Smooth muscle cell (in vitro differentiated cells): ENCODE measurements around the gene SETSIP. TPM values are rescaled to one million over a fixed set of nuclear protein-coding genes. Genes with fewer than 3 reads are reported as not detected.

Source experiments
- DNase-seq: peaks from one replicate; lab custom pipeline; 2025; ENCODE audit not compliant: unreplicated experiment; lab: John Stamatoyannopoulos, UW
- H2AFZ ChIP-seq: fragments of 200-600 bp; sonication (generic); 2 replicates; pipeline ENCODE4 v1.6.0; 2016; ENCODE audit warnings: antibody characterized with exemption, low read depth, mild to moderate bottlenecking
- H3F3A ChIP-seq: fragments of 200-600 bp; sonication (generic); 2 replicates; pipeline ENCODE4 v1.6.0; 2017; ENCODE audit warnings: antibody characterized with exemption, low read depth
- H3K27ac ChIP-seq: fragments of 200-600 bp; sonication (generic); 2 replicates; pipeline ENCODE4 v1.5.1; 2016; ENCODE audit warnings: low read depth, mild to moderate bottlenecking
- H3K27me3 ChIP-seq: fragments of 200-600 bp; sonication (generic); 2 replicates; pipeline ENCODE4 v1.6.1; 2016; ENCODE audit warnings: low read depth, mild to moderate bottlenecking
- H3K36me3 ChIP-seq: fragments of 200-600 bp; sonication (generic); 2 replicates; pipeline ENCODE4 v1.5.1; 2016; ENCODE audit warnings: low read depth
- H3K4me1 ChIP-seq: fragments of 200-600 bp; sonication (generic); 2 replicates; pipeline ENCODE4 v1.5.1; 2016; ENCODE audit warnings: low read depth
- H3K4me2 ChIP-seq: fragments of 200-600 bp; sonication (generic); 2 replicates; pipeline ENCODE4 v1.6.0; 2016; ENCODE audit warnings: mild to moderate bottlenecking
- H3K4me3 ChIP-seq: fragments of 200-600 bp; sonication (generic); 2 replicates; pipeline ENCODE4 v1.5.1; 2016; ENCODE audit warnings: mild to moderate bottlenecking
- H3K79me2 ChIP-seq: fragments of 200-600 bp; sonication (generic); 2 replicates; pipeline ENCODE4 v1.6.0; 2016; ENCODE audit warnings: low read depth, mild to moderate bottlenecking
- H3K9ac ChIP-seq: fragments of 200-600 bp; sonication (generic); 2 replicates; pipeline ENCODE4 v1.6.0; 2016; ENCODE audit warnings: low read depth
- H3K9me3 ChIP-seq: fragments of 200-600 bp; sonication (generic); replicated peaks from 2 replicates; pipeline ENCODE4 v1.5.1; 2016; ENCODE audit warnings: low read depth
- H4K20me1 ChIP-seq: fragments of 200-600 bp; sonication (generic); 2 replicates; pipeline ENCODE4 v1.6.0; 2016; ENCODE audit warnings: low read depth
- CTCF ChIP-seq: fragments of 200-600 bp; sonication (generic); IDR thresholded peaks from 2 replicates; pipeline ENCODE4 v1.5.1; 2017; ENCODE audit warnings: borderline replicate concordance, mild to moderate bottlenecking, antibody characterized with exemption; ENCODE audit not compliant: insufficient read depth, poor library complexity, severe bottlenecking
- WGBS: methylation state at CpG from one replicate; pipeline ENCODE4 v1.1.7; 2016; ENCODE audit warnings: low lambda C conversion rate; 5-methylcytosine and 5-hydroxymethylcytosine counted together
- polyA plus RNA-seq: library from polyadenylated mRNA; unstranded; fragments of >200 nt; fragmentation: Nextera tagmentation; extraction: Ambion mirVana; gene quantifications from 2 replicates; pipeline ENCODE4 v1.2.1, GENCODE V29; 2016
- total RNA-seq: library from RNA; depleted of rRNA; stranded (reverse); fragments of >200 nt; gene quantifications from 2 replicates; pipeline ENCODE4 v1.2.3, GENCODE V29; 2014

Gene SETSIP
- total and polyA plus RNA-seq, 2 experiments from 2014 or later = not detected

- 96% methylated on average over 4 of the region's 4 CpGs for WGBS
- no peak for DNase-seq
- no peaks in the 10 kb centered on the region for H3K27me3 ChIP-seq
- no peak for TF ChIP-seq CTCF
- no peaks in the 10 kb centered on the region for H3F3A ChIP-seq
- H3K4me2 ChIP-seq = no peak overlapping the region
- no peaks in the 10 kb centered on the region for H3K79me2 ChIP-seq
- no peaks in the 10 kb centered on the region for H3K4me1 ChIP-seq
- H3K9me3 ChIP-seq = peaks cover 15% of the 10 kb centered on the region
- H3K9ac ChIP-seq = no peak overlapping the region
- H2AFZ ChIP-seq = no peak overlapping the region
- no peaks in the 10 kb centered on the region for H3K36me3 ChIP-seq
- no peak overlapping the region for H3K4me3 ChIP-seq
- no peak overlapping the region for H3K27ac ChIP-seq
- H4K20me1 ChIP-seq = no peaks in the 10 kb centered on the region
Measured at GRCh38 chr1:92085727-92086126, 10.5 kb upstream of the SETSIP start.

- peaks cover 15% of the 10 kb centered on the region for H3K9me3 ChIP-seq
- WGBS = 83% methylated on average over 1 of the region's 1 CpG
- H3K4me1 ChIP-seq = no peaks in the 10 kb centered on the region
- H3K4me3 ChIP-seq = no peak overlapping the region
- H3K9ac ChIP-seq = no peak overlapping the region
- H3F3A ChIP-seq = no peaks in the 10 kb centered on the region
- no peaks in the 10 kb centered on the region for H3K36me3 ChIP-seq
- no peaks in the 10 kb centered on the region for H3K27me3 ChIP-seq
- H3K79me2 ChIP-seq = no peaks in the 10 kb centered on the region
- no peak overlapping the region for H3K4me2 ChIP-seq
- no peak overlapping the region for H2AFZ ChIP-seq
- no peak for TF ChIP-seq CTCF
- DNase-seq = no peak
- no peak overlapping the region for H3K27ac ChIP-seq
- H4K20me1 ChIP-seq = no peaks in the 10 kb centered on the region
Measured at GRCh38 chr1:92084651-92085050, 9.4 kb upstream of the SETSIP start.

GRCh38 chr1:92081031-92081430 is 5.8 kb upstream of the SETSIP start:
- TF ChIP-seq CTCF = no peak
- peak overlapping the region; percentile 98 for H2AFZ ChIP-seq
- no peak for DNase-seq
- 42% methylated on average over 4 of the region's 4 CpGs for WGBS
- no peaks in the 10 kb centered on the region for H3K4me1 ChIP-seq
- no peaks in the 10 kb centered on the region for H3K36me3 ChIP-seq
- peak overlapping the region; percentile 81 for H3K9ac ChIP-seq
- H3K27ac ChIP-seq = no peak overlapping the region
- peak overlapping the region; percentile 84 for H3K4me3 ChIP-seq
- no peaks in the 10 kb centered on the region for H3F3A ChIP-seq
- no peaks in the 10 kb centered on the region for H3K27me3 ChIP-seq
- no peaks in the 10 kb centered on the region for H3K79me2 ChIP-seq
- H3K4me2 ChIP-seq = peak overlapping the region; percentile 98
- no peaks in the 10 kb centered on the region for H4K20me1 ChIP-seq
- H3K9me3 ChIP-seq = peaks cover 8% of the 10 kb centered on the region

- Histone ChIP-seq H3K4me2 (peak within 1 kb of the TSS; percentile 98), H3K27ac (no peak within 1 kb of the TSS), H3K9ac (peak within 1 kb of the TSS; percentile 81), H3F3A (no peaks in the 10 kb centered on the region), H4K20me1 (no peaks in the 10 kb centered on the region), H2AFZ (peak within 1 kb of the TSS; percentile 98), H3K4me1 (no peaks in the 10 kb centered on the region), H3K4me3 (peak within 1 kb of the TSS; percentile 84), H3K9me3 (peaks cover 1% of the 10 kb centered on the region), H3K27me3 (no peaks in the 10 kb centered on the region), H3K36me3 (no peaks in the 10 kb centered on the region), H3K79me2 (no peaks in the 10 kb centered on the region)
- TF ChIP-seq CTCF = no peak
- DNase-seq = peak; percentile 32
- 2% methylated on average over 49 of the region's 55 CpGs for WGBS
Measured at GRCh38 chr1:92080128-92080985, 5.1 kb upstream of the SETSIP start, which contains the start of gene BTBD8. Gene BTBD8, plus strand, starts transcription at chr1:92080345. Its CDS starts 227 bp downstream, at chr1:92080572.
